ENCODE data around the gene EN2.

The EN2 gene

DNA sequence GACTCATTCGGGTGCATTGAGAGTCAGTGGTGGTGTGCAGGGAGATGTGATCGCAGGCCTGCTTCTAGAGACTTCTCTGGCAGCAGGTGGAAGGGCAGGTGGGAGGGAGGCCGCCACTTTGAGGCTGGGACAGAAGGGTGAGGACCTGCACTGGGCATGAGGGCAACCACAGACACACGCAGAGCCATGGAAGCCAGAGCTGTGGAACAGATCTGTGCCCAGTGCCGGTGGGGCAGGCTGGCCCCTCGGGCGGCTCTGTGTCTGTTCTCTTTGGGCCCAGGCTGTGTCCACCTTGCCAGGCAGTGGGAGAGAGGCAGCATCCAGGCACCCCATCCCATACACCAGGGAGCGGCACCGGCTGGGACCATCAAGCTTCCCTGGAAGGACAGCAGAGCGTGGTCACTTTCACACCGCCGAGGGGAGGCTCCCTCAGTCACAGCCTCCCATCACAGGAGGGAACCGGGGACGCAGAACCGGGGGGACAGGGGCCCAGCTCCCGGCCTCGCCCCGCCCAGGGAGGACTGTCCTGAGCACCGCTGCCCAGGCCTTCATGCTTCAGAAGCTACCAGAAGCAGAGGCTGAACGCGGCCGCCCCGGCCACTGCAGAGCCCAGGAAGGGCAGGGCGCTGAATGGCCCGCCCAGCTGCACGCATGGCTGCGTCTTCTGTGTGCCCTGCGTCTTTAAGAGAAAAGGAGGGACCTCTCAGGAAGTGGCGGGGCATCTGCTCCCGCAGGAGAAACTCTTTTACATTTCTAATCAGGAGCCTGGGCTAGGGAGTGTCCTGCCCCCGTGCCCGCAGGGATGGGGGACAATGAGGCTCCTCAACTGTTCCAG lies 32.1 kb downstream of the EN2 start:
- Histone ChIP-seq H3K27ac (ENCODE audit: low read length) (no peak overlapping the region), H3K4me2 (ENCODE audit: insufficient read depth, low read length) (no peak overlapping the region), H3K79me2 (ENCODE audit: insufficient read depth, low read length) (no peaks in the 10 kb centered on the region), H3K36me3 (ENCODE audit: insufficient read depth, low read length) (no peaks in the 10 kb centered on the region), H3K27me3 (ENCODE audit: insufficient read depth, low read length, poor library complexity) (peaks cover 3% of the 10 kb centered on the region), H3K4me3 (ENCODE audit: low read depth in 1 of 2, low read length in 2 of 2) (no peak overlapping the region), H3K9me3 (ENCODE audit: insufficient read depth, low read length, severe bottlenecking) (no peaks in the 10 kb centered on the region), H3K4me1 (ENCODE audit: insufficient read depth, low read length) (no peaks in the 10 kb centered on the region), H4K20me1 (ENCODE audit: insufficient read depth, low read length) (0 out of 2 replicates have a peak, but pooled peaks cover 2% of the 10 kb centered on the region), H2AFZ (ENCODE audit: low read depth, low read length) (no peak overlapping the region), H3K9ac (ENCODE audit: low read depth, low read length) (no peak overlapping the region)
- TF ChIP-seq EZH2 (IDR thresholded peaks at IDR 0.05; ENCODE audit: borderline replicate concordance, low read depth, low read length, severe bottlenecking) (no peak), CTCF (IDR thresholded peaks at IDR 0.05; ENCODE audit: borderline replicate concordance, extremely low read depth, low read length, poor library complexity, severe bottlenecking) (no peak)
- DNase-seq: no peak
- no peak for ATAC-seq (ENCODE audit: insufficient read depth, low read depth)

DNA sequence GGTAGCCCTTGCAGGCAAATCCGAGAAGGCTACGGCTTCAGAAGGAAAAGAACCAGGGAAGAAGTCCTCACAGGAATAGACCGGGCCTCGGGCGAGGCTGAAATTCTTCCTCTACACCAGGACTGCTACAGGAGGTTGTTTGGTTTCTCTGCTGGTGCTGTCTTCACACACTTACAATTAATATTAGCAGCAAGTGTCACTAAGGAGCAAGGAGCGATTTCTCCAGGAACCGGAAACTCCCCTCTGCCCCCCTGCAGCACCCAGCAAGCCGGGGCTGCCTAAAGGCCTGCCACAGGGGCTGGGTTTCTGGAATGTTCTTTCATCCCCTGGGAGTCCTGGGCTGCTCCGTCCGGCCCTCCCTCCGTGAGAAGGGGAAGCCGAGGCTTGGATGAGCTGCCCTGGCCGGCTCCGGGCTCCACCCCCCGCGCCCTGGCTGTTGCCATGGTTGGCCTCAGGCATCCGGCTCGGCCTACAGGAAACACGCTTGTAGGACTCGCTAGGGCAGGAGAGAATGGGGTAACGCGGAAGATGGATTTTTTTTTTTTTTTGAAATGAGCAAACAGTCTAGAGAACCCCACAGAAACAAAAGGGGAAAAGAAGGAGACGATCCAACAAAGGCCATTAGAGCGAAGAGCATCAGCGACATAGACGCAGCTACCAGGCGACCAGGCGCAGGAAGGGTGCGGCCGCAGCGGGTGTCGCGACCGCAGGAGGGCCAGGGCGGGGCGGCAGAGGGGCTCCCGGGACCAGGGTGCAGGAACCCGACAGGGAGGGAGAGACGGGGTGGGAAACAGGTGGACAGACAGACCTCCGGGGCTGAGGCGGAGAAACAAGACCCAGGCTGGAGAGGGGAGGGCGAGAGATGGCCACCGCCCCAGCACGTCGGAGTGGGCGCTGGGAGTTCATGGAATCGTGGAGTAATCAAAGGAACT lies 33.0 kb downstream of the EN2 start:
- H3K4me2 ChIP-seq (ENCODE audit: insufficient read depth, low read length): no peak overlapping the region
- peaks cover 3% of the 10 kb centered on the region for H3K27me3 ChIP-seq (ENCODE audit: insufficient read depth, low read length, poor library complexity)
- ATAC-seq (ENCODE audit: insufficient read depth, low read depth): no peak
- no peaks in the 10 kb centered on the region for H3K79me2 ChIP-seq (ENCODE audit: insufficient read depth, low read length)
- H3K36me3 ChIP-seq (ENCODE audit: insufficient read depth, low read length): no peaks in the 10 kb centered on the region
- H4K20me1 ChIP-seq (ENCODE audit: insufficient read depth, low read length): 0 out of 2 replicates have a peak, but pooled peaks cover 2% of the 10 kb centered on the region
- no peak overlapping the region for H3K4me3 ChIP-seq (ENCODE audit: low read depth in 1 of 2, low read length in 2 of 2)
- DNase-seq: no peak
- no peak overlapping the region for H3K27ac ChIP-seq (ENCODE audit: low read length)
- no peaks in the 10 kb centered on the region for H3K9me3 ChIP-seq (ENCODE audit: insufficient read depth, low read length, severe bottlenecking)
- H3K9ac ChIP-seq (ENCODE audit: low read depth, low read length): no peak overlapping the region
- H2AFZ ChIP-seq (ENCODE audit: low read depth, low read length): no peak overlapping the region
- no peaks in the 10 kb centered on the region for H3K4me1 ChIP-seq (ENCODE audit: insufficient read depth, low read length)
- TF ChIP-seq EZH2 (IDR thresholded peaks at IDR 0.05; ENCODE audit: borderline replicate concordance, low read depth, low read length, severe bottlenecking) (no peak), CTCF (IDR thresholded peaks at IDR 0.05; ENCODE audit: borderline replicate concordance, extremely low read depth, low read length, poor library complexity, severe bottlenecking) (no peak)

- H4K20me1 ChIP-seq (ENCODE audit: insufficient read depth, low read length): 0 out of 2 replicates have a peak, but pooled peaks cover 2% of the 10 kb centered on the region
- no peak overlapping the region for H2AFZ ChIP-seq (ENCODE audit: low read depth, low read length)
- DNase-seq: no peak
- H3K27ac ChIP-seq (ENCODE audit: low read length): no peak overlapping the region
- H3K27me3 ChIP-seq (ENCODE audit: insufficient read depth, low read length, poor library complexity): peaks cover 3% of the 10 kb centered on the region
- no peaks in the 10 kb centered on the region for H3K36me3 ChIP-seq (ENCODE audit: insufficient read depth, low read length)
- H3K79me2 ChIP-seq (ENCODE audit: insufficient read depth, low read length): no peaks in the 10 kb centered on the region
- H3K9ac ChIP-seq (ENCODE audit: low read depth, low read length): no peak overlapping the region
- TF ChIP-seq CTCF (IDR thresholded peaks at IDR 0.05; ENCODE audit: borderline replicate concordance, extremely low read depth, low read length, poor library complexity, severe bottlenecking): no peak
- TF ChIP-seq EZH2 (IDR thresholded peaks at IDR 0.05; ENCODE audit: borderline replicate concordance, low read depth, low read length, severe bottlenecking): no peak
- no peak for ATAC-seq (ENCODE audit: insufficient read depth, low read depth)
- H3K4me2 ChIP-seq (ENCODE audit: insufficient read depth, low read length): no peak overlapping the region
- H3K4me3 ChIP-seq (ENCODE audit: low read depth in 1 of 2, low read length in 2 of 2): no peak overlapping the region
- no peaks in the 10 kb centered on the region for H3K4me1 ChIP-seq (ENCODE audit: insufficient read depth, low read length)
- H3K9me3 ChIP-seq (ENCODE audit: insufficient read depth, low read length, severe bottlenecking): no peaks in the 10 kb centered on the region
Measured at GRCh38 chr7:155491812-155492211, 33.9 kb downstream of the EN2 start.

Measured in DND-41 (cell line).